Activated T-cell treated with anti-CD3 and anti-CD28 coated beads for 4 hours (primary cell): ENCODE results near the gene ATP5F1D.

Experiments
- DNase-seq: peaks from one replicate; pipeline ENCODE4 v3.0.0-alpha.2; 2020

Gene ATP5F1D

GRCh38 chr19:1248139-1248785, 6.7 kb downstream of the ATP5F1D start, which contains the start of gene MIDN:
MIDN (plus strand) TSS chr19:1248583; CDS start chr19:1250297, 1,714 bp downstream.
- DNase-seq: peak; percentile 53

- peak; percentile 77 for DNase-seq
Measured at GRCh38 chr19:1248786-1249297, 7.3 kb downstream of the ATP5F1D start.

DNA sequence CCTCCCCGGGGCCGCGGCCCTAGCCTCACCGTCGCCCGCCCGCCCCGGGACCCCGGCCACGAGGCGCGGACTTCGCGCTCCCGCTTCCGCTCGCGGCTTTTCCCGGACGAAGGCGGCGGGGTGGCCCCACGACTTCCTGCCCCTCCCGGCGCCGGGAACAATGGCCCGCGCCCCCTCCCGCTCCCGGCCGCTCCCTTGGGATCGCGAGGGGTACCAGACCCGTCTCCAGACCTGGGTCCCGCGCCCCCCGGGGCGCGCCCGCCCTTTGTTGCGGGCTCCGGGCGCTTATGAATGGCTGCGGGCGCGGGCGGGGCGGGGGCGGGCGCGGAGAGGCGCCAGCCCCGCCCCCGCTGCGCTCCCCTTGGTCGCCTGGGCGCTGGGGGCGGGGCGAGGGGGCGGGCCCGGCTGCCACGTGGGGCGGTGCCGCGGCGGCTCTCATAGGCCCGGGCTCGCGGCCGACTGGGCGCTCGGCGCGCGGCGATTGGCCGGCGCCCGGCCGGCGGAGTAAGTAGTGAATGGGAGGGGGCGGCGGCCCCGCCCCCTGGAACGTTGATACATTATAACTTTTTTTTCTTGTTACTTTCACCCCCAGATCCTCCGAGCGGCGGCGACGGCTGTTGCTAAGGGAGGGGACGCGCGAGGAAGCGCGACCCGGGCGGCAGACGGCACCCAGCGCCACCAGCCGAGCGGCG, 7.9 kb downstream of the ATP5F1D start:
- DNase-seq: peak; percentile 92

- DNase-seq: no peak
Measured at GRCh38 chr19:1249990-1250436, 8.5 kb downstream of the ATP5F1D start.

GRCh38 chr19:1250437-1251260, 9.1 kb downstream of the ATP5F1D start:
- DNase-seq: peak; percentile 39

GRCh38 chr19:1251330-1252220, 10.0 kb downstream of the ATP5F1D start:
- peak; percentile 53 for DNase-seq

DNA sequence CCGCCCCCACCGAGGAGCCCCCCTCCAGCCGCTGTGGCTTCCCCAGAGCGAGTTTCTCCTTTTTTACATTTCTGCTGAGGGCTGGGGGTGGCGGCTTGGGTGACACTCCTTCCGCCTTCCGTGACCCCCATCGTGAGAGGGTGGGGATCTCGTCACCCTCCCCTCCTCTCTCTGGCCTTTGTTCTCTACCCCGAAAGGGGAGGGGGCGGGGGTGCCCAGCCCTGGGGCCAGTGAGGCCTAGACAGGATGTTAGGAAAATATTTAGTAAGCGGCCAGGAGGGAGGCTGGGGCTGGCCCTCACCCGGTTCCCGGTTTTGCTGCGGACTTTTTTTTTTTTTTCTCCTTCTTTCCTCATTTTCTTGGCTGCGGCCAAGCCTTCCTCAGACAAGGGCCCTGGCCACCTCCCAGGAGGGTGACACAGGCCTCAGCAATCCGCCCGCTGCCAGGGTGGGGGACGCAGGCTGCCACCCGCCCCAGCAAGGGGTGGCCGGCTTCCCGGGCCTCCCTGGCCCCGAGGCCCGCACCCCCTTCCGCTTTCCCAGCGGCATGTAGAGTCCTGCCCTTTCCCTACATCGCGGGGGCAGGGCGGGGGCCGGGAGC, 10.8 kb downstream of the ATP5F1D start:
- peak; percentile 42 for DNase-seq

DNA sequence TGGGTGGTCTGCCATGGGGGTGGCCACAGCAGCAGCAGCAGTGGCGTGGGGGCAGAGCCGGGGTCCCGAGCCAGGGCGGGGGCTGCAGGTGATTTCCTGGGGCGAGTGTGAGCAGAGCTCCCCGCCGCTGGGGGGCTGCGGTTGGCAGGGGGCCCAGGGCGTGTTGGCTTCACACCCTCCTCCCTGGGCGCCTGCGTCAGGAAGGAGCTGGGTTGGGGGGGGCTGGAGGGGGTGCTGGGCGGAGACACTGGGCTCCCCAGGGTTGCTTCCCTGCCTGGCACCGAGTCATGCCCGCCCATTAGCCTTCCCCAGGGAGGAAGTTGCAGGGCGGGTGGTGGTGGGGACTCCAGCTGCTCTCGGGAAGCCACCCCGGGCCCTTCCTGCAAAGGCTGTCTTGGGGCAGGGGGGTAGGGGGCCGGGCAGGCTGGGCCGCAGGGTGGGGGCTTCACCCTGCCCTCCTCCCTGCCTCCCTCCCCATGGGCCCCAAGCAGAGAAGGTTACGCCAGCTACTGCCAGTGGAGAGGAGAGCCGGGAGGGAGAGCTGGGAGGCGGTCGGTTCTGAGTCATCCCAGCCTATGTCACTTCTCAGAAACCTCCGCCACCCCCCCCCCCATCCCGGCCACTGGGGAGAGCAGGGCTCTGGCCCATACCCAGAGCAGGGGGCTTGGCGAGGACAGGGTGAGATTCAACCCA, 11.4 kb downstream of the ATP5F1D start:
- peak; percentile 38 for DNase-seq

DNA sequence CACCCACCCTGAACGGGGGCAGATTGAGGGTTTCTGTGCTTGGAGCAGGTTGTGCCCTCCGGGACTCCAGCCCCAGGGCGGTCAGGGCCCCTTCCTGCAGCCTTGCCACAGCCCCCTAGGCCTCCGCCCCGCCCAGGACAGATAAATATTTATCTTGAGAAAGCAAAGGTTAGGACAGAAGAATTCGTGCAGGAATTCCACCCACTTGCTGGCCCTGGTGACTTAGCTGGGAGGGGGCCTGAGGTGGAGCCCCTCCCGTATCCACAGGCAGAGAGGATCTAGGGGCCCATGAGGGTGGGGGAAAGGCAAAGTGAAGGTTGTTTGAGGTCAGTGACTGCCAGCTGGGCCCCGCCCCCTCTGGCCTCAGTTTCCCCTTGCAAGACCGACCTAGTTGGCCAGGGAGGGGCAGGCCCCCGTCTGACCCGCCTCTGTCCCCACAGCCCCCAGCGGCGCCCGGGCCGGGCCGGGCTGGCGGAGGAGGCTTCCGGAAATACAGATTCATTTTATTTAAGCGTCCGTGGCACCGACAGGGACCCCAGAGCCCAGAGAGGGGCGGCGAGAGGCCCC, 12.0 kb downstream of the ATP5F1D start:
- no peak for DNase-seq

GRCh38 chr19:1254081-1254527, 12.6 kb downstream of the ATP5F1D start:
- no peak for DNase-seq

- DNase-seq: no peak
Measured at GRCh38 chr19:1254530-1255185, 13.1 kb downstream of the ATP5F1D start.

GRCh38 chr19:1255186-1256161, 13.9 kb downstream of the ATP5F1D start:
- DNase-seq: no peak

DNA sequence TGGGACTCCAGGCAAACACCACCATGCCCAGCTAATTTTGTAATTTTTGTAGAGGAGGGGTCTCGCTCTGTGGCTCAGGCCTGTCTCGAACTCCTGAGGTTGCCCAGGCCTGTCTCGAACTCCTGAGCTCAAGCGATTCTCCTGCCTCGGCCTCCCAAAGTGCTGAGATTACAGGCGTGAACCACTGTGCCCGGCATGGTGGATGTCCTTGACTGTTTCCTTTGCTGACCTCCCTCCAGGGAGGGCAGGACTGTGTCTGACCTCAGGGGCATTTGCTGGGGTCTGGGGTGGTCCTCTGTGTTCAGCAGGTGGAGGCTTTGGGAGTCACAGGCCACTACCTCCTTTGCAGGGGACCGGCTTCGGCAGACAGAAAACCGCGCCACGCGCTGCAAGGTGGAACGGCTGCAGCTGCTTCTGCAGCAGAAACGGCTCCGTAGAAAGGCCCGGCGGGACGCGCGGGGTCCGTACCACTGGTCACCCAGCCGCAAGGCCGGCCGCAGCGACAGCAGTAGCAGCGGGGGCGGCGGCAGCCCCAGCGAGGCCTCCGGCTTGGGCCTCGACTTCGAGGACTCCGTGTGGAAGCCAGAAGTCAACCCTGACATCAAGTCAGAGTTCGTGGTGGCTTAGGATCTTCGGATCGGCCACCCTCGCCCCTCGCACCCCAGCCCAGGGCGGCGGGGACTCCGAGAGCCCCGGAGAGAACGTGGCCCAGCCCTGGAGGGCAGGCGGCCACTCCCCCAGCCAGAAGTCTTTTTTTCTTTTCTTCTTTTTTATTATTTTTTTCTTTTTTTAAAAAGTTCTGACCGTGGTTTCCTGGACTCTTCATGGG, 15.3 kb downstream of the ATP5F1D start:
- no peak for DNase-seq

GRCh38 chr19:1257475-1258162, 16.1 kb downstream of the ATP5F1D start:
- DNase-seq: no peak

DNA sequence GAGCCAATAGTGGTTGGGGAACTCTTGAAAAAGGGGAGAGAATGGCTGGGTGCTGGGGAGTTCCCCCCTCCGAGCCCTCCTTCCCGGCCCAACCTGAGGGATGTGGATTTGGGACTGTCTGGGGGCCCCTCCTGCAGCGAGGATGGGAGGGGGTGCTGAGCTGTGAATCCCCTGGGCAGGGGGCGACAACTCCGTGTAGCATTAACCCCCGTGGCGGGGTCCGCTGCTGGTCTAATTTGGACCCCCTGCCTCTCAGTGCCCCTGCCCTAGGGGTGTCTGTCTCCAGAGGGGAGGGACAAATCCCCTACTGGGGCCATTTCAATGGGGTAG, 16.6 kb downstream of the ATP5F1D start:
- no peak for DNase-seq

DNA sequence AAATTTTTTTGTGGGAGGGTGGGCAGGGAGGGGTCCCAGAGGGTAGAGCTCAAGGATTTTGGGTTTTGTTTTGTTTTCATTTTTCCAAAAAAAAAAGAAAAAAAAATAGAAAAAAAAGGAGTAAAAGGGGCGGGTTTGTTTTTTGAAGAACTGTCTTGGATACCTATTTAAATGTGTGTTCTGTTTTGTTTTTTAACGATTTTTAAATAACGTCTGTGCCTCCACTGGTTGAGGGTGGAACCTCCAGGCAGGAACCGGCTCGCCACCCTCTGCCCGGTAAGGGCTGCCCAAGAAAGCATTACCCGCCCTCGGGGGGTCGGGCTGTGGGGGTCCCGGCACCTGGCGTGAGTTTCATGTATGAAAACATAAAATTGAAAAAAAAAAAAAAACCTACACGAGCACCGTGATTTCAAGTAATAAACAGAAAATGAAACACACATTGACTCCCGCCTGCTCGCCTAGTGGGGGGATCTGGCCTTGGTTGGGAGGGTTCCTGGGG, 17.2 kb downstream of the ATP5F1D start:
- DNase-seq: no peak

DNA sequence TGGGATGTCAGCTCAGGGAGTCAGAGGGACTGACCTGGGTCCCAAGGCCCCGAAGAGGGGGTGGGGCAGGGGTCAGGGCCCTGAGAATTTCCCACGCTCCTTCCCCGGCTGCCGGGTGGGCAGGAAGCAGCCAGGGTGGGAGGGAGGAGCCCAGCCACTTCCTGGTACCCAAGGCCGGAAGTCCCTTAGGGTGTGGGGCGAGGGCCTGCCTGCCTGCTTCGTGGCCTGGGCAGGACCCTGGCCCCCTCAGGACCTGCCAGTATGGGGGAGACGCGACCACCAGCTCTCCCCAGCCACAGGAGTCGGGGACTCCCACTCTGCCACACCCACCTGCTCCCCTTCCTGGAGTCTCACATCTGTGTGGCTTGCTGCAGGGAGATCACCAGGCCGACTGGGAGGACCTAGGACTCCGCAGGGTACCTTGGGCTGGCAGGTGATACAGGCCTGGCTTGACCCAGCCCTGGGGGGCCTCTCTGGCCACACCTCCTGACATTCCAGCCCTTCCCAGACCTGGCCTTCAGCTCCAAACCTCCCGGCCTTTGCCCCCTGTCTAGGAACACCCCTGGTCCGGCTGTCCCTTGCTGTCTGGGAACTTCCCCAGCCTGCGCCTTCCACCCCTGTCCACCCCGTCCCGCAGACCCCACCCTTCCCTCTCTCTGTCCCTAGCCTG, 17.8 kb downstream of the ATP5F1D start:
- DNase-seq: peak; percentile 50
